GM18526 (cell line): Measurements from ENCODE around the gene GRK2.

Experiments
- POLR2A ChIP-seq: IDR thresholded peaks from 3 replicates; pipeline ENCODE4 v1.6.1; 2011; ENCODE audit not compliant: insufficient read length; ENCODE audit errors: extremely low read depth

GRK2 gene

GRCh38 chr11:67250059-67251043, 15.9 kb upstream of the GRK2 start:
- TF ChIP-seq POLR2A = no peak

- no peak for TF ChIP-seq POLR2A
Observed at GRCh38 chr11:67251841-67252240, 14.4 kb upstream of the GRK2 start.

- TF ChIP-seq POLR2A = no peak
Observed at GRCh38 chr11:67252831-67253239, 13.4 kb upstream of the GRK2 start.

DNA sequence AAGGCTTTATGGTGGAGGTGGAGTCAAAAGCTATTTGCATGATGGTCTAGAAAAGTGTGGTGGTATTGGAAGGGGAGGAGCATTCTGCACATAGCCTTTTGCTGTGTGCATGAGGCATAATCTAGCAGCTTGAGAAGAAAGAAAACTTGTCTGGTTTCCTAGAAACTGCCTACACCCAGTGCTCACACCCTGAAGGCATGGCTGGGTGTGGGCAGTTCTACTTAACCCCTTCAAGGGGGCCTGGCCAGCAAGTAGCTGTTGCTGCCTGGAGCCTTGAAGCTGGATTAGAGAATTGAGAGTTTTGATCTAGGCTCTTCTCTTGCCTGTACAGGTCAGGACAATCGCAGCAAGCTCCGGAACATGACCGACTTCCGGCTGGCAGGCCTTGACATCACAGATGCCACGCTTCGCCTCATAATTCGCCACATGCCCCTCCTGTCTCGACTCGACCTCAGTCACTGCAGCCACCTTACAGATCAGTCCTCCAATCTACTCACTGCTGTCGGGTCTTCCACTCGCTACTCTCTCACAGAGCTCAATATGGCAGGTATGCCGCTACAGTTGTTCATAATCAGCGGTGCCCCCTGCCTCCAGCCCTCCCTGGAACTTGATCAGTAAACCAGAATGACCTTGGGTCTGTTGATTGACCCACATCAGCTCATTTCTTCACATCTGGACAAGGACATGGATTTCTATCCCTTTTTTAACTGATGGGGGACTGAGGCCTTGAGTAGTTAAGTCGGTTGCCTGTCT, 12.2 kb upstream of the GRK2 start:
- TF ChIP-seq POLR2A = no peak

- no peak for TF ChIP-seq POLR2A
Observed at GRCh38 chr11:67254798-67255197, 11.5 kb upstream of the GRK2 start.

GRCh38 chr11:67255353-67255752, 10.9 kb upstream of the GRK2 start:
- TF ChIP-seq POLR2A = no peak

DNA sequence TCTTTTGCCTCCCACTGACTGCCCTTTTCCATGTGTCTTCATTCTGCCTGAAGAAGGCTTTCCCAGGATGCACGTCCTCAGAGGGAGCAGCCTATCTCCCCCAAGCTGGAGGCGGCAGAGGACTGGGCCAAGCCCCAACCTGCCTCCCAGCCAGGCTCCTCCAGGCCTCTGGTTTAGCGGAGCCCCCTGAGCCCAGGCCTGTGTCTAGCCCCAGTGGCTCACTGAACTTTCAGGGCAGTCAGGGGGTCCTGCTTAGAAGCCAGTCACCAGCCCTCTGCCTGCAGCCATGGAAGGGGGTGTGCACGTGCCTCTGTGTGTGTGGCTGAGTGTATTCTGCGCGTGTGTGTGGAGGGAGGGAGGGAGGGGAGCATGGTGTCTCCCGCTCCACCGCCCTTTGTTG, 10.4 kb upstream of the GRK2 start:
- TF ChIP-seq POLR2A = no peak

- TF ChIP-seq POLR2A = no peak
Observed at GRCh38 chr11:67256477-67257135, 9.7 kb upstream of the GRK2 start.

GRCh38 chr11:67260406-67260805, 5.9 kb upstream of the GRK2 start:
- TF ChIP-seq POLR2A = no peak

GRCh38 chr11:67261640-67261945, 4.7 kb upstream of the GRK2 start:
- no peak for TF ChIP-seq POLR2A

DNA sequence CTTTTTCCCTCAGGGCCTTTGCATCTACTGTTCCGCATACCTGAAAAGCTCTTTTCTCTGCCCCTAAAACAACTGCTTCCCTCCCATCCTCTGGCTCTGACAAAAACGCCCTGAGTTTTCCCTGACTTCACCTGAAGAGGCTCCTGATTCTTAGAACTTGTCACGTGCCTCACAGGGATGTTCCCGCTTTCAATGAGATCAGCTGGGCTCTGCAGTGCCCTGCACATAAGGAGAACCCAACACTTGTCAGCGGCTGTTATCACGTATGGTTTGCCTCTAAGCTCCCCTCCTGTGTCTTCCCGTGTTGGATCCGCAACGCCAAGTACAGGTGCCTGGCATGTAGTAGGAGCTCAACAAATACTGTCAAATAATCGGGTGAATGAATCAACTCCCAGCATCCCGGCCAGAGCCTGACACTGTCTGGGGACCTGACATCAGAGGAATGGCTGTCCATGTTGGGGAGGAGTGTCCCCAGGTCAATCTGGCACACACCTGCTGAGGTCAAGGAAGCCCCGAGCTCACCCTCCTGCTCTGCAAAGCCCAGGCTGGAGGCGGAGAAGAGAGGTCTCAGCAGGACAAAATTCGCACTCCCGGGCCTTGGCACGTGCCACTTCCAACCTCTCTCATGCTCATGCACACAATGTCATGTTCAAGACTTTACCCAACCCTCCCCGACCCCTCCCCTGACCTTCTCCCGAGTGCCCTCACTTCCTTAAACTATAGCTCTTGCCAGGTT, 4.2 kb upstream of the GRK2 start:
- no peak for TF ChIP-seq POLR2A

DNA sequence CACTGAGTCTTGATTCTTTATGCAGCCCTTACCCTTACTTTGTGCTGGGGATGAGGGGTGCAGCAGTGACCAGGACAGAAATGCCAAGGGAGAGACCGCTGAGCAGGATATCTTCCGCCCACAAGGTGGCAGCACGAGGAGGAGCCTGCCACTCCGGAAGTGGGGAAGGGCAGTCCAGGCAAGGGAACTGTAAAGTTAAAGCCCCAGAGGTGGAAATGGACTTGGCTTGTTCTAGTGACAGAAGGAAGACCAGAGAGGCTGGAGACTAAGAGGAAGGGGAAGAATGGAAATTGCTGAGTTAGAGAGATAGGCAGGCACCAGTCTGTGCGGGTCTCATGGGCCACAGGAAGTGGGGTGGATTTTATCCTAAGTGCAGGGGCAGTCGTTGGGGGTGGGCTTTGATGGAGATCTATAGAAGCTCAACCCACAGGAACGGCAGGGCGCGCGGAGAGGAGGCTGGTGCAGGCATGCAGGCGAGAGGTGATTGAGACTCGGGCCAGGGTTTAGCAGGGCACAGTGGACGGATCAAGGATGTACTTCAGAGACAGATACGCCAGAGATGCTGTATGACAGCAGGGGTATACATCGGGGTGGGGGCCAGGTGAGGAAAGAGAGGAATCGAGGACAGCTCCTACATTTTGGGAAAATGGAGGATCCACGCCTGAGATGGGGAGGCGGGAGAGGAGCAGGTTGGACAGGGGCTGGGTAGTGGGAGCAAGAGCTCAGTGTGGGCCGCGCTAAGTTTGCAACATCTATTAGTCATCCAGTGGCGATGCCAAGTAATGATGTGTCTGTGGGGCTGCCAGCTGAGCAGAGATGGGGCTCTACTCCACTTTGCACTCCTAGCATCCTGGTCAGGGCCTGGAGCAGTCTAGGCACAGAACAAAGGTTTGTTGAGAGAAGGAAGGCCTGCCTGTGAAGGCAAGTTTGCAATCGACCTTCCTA, 3.3 kb upstream of the GRK2 start:
- no peak for TF ChIP-seq POLR2A

GRCh38 chr11:67264260-67264659, 2.0 kb upstream of the GRK2 start:
- TF ChIP-seq POLR2A = no peak

DNA sequence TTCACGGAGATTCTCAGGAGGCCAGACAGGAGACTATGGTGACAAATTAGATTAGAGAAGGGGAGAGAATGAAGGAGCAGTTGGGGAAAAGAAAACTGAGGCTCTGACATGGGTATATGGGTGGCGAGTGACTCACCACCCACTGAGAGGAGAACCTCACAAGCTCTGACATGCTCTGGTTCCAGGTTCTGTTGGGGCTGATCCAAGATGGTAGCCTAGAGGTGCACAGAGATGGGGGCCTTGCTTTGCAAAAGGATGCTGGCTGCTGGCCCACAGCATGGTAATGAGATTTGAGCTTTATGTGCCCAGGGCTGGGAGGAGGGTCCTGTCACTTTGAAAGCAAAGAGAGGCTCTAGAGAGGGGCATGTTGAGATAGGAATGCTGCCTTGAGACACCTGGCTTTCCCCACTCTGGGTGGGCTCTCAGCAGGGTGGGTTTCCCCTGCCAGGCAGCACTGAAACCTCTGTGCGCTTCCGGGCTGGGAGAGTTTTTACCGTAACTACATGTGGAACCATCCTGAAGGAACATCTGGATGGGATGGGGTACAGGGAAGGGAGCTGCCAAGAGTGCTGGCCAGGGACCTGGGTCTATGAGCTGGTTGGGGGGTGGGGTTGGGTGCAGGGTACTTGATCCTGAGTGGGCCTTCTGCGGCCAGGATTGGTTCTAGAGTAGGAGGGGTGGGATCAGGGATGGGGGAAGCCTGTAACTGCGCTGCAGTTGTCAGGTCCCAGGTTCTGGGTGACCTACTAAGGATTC, 1.2 kb upstream of the GRK2 start:
- no peak for TF ChIP-seq POLR2A
